T1000 (cell line): ENCODE results near the gene MAPK12.
"Not testable (repeated sequence)": the region's sequence is repeated elsewhere in the genome, so short reads cannot be mapped to it uniquely, and the experiment has no call there.

Source experiments
- DNase-seq: peaks from one replicate; lab custom pipeline; 2025; ENCODE audit warnings: mixed read lengths; lab: John Stamatoyannopoulos, UW

Gene MAPK12

DNA sequence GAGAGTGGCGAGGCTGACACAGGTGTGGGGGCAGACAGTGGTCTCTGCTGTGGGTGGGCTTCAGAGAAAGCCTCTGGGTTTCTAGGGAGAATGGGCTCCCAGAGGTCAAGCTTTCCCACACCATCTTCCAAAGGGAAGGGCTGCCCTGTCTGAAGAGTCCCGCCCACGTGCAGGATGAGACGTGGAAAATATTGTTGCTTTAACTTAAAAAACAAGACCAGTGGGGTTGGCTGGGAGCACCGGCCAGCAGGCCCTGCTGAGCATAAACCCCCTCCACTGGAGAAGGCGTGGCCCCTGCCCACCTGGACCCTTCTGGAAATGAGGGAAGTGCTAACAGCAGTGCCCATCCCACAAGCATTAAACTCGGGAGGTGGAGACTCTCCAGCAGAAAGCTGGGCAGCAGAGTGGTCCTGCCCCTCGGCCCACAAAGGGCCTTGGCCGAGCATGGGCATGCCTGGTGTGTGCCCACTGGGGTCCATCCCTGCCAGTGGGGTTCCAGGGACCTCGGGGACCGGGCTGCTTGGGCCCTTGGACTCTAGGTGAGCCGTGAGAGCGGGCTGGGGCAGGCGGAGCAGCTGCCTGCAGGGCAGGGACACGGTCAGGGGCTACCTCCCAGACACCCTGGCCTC lies 45.3 kb downstream of the MAPK12 start:
- no peak for DNase-seq

DNA sequence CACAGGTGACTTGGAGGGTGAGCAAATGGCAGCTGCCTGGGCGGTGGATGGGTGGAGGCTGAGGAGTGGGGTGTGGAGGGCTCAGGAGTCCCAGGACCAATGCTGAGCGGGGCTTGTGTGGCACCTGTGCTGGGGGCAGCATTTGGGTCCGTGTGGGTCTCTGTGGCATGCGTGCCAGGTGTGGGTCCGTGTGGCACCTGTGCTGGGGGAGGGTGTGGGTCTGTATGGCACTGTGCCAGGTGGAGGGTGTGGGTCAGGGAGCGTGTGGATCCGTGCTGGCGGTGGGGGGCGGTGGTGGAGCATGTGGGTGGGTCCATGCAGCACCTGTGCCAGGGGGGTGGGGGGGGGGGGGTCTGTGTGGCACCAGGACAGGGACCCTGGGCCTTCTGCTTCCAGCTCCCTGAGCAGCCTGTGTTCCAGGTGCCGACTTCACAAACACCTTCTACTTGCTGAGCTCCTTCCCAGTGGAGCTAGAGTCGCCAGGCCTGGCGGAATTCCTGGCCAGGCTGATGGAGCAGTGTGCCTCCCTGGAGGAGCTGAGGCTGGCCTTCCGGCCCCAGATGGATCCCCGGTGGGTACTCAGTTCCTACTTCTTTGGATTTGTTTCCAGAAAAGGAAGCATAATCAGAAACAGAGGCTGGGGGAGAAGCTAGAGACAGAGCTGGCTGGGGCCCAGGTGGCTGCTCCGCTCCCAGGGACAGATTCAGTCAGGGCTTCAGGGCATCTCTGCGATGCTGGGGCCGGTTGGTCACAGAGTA lies 46.0 kb downstream of the MAPK12 start:
- no peak for DNase-seq

DNA sequence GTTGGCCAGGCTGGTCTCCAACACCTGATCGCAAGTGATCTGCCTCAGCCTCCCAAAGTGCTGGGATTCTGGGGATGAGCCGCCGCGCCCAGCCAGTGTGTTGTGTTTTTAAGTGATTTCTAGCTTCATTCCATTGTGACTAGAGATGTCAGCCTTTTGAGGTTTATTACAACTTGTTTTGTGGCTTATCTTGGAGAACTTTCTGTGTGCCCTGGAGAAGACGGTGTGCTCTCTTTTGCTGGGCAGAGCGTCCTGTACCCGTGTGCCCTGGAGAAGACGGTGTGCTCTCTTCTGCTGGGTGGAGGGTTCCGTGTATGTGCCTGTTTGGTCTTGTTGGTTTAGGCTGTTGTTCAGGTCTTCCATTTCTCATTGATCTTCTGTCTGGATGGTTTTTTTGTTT lies 48.2 kb downstream of the MAPK12 start:
- no peak for DNase-seq

DNA sequence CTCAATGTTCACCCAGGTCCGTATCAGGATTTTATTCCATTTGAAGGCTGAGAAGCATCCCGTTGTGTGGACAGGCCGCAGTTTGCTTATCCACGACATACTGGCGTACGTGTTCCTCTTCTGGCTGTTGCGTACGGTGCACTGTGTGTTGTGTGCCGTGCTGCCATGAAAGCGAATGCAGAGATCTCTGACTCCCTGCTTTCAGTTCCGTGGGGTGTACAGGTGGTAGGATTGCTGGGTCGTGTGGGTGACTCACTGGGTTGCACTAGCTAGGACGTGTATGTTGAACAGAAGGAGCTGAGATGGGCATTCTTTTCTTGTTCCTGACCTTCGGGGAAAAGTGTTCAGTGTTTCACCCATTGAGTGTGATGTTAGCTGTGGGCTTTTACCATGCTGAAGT lies 50.3 kb downstream of the MAPK12 start:
- DNase-seq: no peak

DNA sequence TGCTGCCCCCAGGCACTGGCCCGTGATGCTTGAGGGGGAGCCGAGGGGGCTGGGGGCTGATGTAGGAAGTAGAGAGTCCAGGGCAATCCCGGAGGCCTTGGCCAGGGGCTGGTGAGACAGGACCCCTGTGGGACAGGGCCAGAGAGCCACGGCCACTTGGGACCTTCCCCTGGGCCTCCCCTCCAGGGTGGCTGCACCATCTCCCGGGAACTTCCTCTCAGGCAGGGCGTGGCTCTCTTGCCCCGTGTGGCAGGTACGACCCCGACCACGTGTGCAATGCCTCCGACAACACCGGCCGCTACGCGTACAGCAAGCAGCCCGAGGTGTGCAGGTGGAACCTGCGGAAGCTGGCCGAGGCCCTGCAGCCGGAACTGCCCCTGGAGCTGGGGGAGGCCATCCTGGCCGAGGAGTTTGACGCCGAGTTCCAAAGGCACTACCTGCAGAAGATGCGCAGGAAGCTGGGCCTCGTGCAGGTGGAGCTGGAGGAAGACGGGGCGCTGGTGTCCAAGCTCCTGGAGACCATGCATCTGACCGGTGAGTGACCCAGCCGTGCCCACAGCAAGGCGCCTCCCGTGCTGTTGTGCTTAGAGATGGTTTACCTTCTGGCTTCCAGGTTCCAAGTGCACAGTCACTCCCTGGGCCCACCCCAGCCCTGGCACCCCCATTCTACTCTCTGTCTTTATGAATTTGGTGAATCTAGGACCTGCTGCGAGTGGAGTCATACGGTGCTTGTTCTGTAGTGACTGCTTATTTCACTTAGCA lies 50.9 kb downstream of the MAPK12 start:
- no peak for DNase-seq

DNA sequence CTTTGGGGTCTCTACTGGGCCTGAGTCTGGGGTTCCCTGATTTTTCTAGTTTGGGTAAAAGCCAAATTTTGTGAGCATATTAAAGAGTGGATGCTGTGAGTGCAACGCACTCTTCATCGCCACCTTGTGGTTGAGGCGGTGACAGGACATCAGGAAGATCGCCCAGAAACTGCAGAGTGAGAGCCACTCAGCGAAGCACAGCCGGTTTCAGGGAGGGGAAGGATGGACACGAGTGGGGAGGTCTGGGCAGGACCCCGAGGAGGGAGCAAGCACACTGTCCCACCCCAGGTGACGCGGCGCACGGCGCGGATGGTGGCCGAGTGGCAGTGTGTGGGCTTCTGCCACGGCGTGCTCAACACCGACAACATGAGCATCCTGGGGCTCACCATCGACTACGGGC lies 51.6 kb downstream of the MAPK12 start:
- DNase-seq: no peak

DNA sequence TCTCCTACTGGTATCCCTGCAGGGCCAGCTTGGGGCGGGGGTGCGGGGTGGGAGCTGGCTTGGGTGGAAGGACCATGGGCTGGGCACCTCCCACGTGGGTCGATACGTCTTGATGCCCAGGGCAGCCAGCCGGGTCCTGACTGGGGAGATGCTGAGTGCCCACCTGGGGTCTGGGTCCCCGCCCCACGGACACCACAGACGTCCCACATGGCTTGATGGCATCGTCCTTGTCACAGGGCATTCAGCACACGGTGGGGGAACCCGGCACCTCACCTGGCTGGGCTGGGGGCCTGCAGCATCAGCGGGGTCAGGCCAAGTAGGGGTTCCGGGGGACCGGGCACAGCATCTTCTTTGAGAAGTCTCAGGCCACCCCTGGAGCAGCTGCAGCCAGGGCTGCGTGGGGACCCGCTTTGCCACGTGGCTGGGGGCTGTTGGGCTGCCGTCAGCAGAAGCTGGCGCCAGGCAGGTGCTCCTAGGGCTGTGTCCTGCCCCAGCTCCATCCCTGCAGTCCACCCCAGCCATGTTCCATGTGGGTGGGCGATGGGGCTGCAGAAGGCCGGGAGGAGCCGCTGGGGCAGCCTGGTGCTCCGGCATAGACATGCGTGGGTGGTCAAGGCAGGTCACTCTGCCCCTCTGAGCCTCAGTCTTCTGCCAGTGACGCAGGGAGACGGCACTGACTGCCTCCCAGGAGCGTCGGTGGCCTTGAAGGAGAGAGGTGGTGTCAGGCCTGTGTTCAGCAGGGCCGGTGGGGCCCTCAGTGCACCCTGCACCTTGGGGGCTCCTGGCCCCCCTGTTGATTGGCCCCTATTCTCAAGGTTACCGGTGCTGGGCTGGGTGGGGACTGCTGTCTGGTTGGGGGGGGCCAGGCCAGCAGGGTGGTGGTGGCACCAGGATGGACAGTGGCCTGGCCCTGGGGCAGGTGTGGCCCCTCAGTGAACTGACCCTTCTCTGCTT lies 52.3 kb downstream of the MAPK12 start:
- no peak for DNase-seq

DNA sequence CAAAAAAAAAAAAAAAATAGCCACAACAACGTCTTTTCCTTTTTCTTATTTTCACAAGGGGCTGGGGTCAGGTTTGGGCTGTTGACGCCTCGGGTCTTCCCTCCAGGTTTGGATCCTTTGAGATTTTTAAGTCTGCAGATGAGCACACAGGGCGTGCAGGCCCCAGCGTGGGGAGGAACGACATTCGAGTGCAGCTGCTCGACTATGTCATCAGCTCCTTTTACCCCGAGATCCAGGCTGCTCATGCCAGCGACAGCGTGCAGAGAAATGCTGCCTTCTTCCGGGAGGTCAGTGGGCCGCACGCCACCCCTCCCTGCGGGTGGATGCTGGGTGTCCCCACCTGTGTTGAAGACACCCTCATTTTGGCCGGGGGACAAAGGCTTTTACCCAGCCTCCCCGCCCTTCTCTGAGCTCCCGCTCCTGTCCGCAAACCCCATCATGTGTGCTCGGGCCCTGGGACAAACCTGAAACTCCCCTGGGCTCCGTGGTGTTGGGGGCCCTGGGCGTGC lies 53.0 kb downstream of the MAPK12 start:
- DNase-seq: no peak

DNA sequence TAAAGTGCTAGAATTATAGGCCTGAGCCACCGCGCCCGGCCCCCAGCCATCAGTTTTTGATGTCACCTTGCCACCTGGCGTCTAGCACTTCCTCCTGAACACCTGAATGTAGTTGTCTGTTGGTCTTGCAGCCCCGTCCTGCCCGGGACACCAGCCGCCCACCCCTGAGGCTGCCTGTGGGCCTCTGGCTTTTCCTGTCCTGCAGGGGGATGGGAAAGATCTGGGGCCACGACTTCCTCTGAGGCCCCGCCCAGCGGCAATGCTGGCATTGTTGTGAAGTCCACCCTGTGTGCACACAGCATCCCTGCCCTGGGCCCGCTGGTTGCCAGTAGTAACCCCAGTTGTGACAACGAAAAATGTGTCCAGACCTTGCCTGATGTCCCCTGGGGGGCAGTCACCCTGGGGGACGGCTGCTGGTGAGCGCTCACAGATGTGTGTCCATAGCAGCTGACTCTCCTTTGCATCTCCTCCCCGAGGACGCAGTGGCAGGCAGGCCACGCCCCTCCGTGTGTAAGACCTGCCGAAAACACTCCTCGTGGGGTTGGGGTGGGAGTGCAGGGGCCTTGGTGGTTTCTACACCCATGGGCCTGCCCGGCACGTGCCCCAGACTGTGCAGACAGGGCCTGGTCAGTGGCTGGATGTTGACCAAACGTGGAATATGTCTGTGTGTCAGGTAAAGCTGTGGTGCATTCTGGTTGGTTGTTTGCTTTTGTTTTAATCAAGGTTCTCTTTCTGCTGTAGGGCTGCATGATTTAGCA lies 53.9 kb downstream of the MAPK12 start:
- DNase-seq: no peak

DNA sequence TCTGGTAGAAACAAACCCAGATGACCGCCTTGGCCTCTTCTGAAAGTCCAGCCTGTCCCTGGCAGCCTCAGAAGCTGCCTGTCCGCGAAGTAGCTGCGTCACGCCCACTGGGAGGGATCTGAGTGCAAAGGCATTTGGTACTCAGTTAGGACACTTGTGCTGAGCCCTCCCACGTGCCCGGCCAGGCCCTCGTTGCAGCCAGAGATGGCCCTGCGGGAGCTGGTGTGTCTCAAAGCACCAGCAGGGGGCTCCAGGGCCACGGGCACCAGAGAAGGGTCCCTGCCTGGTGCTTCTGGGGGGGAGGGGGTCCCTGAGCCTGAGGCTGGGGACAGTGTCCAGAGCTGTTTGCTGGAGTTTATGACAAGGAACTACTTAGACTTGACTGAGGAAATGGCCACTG lies 54.9 kb downstream of the MAPK12 start:
- no peak for DNase-seq

DNA sequence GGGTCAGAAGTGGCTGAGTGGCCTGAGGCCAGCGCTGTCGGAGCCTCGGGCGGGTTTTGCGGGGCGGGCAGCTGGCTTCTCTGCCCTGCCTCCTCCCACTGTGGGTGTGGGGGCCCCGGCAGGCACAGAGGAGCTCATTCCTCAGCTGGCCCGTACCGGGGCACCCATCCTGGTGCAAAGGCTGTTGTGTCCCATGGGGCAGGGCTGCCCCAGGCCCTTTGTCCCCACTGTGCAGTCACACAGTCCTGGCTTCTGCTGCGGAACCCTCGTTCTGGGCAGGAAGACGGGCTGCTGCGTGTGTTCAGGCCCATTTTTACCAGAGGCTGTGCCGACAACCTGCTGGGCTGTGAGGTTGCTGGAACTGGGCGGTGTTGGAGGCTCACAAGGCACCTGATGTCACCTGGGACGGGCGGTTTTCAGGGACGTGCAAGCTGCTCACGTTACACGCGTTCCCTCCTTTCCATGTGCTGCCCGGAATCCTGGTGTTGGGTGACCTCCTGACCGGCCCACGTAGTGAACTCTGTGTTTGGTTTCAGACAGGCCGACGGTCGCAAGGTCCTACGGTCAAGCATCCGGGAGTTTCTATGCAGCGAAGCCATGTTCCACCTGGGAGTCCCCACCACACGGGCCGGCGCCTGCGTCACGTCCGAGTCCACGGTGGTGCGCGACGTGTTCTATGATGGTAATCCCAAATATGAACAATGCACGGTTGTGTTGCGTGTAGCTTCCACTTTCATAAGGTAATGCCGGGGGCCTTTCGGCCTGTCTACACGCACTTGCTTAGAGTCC lies 55.5 kb downstream of the MAPK12 start:
- DNase-seq: no peak

DNA sequence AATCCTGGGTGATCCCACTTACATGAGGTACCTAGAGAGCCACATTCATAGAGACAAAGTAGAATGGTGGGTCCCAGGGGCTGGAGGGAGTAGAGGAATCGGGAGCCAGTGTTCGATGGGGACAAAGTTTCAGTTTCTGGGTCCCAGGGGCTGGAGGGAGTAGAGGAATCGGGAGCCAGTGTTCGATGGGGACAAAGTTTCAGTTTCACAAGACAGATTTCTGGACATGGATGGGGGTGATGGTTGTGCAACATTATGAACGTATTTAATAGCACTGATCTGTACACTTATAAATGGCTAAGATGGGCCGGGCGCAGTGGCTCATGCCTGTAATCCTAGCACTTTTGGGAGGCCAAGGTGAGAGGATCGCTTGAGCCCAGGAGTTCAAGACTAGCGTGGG lies 56.5 kb downstream of the MAPK12 start:
- not testable (repeated sequence) for DNase-seq

DNA sequence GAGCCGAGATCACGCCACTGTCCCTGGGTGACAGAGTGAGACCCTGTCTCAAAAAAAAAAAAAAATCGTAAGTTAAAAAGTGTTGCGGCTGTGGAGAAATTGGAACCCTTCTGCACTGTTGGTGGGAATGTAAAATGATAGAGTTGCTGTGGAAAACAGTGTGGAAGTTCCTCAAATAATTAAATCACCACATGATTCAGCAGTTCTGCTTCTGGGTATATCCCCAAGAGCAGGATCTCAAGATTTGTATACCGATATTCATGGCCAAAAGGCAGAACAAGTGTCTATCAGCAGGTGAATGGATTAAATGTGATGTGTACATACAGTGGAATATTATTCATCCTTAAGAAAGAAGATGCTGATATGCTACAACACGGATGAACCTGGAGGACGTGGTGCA lies 56.9 kb downstream of the MAPK12 start:
- DNase-seq: no peak

DNA sequence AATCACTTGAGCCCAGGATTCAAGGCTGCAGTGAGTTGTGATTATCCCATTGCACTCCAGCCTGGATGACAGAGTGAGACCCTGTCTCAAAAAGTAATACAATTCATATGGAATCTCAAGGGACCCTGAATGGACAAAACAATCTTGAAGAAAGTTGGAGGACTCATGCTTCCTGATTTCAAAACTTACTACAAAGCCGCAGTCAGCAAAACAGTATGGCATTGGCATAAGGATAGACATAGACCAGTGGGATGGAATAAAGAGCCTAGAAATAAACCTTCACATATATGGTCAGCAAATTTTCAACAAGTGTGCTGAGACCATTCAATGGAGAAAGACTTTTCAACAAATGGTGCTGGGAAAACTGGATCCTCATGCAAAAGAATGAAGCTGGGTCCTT lies 58.2 kb downstream of the MAPK12 start:
- no peak for DNase-seq
